WTC11 (cell line): Measurements from ENCODE around the gene RHBDL1. TPM values are rescaled to one million over a fixed set of nuclear protein-coding genes. Genes with fewer than 3 reads are reported as not detected.

ENCODE experiments used
- ATAC-seq: fragments of 200-7000 bp; cut with Tn5 transposase; 2 replicates; pipeline ENCODE4 v1.10.0; 2021; ENCODE audit warnings: mild to moderate bottlenecking, moderate library complexity
- CTCF ChIA-PET: fragments of 300-600 bp; sonication (Branson Sonifier 250); formaldehyde crosslinking; loops from one replicate; lab custom pipeline; 2021; ENCODE audit warnings: antibody characterized with exemption; lab: Charles Lee
- POLR2A ChIA-PET: fragments of 350-600 bp; sonication (Branson Sonifier 250); formaldehyde crosslinking; loops from one replicate; lab custom pipeline; 2021; ENCODE audit warnings: antibody characterized with exemption; lab: Charles Lee
- DNase-seq: peaks from one replicate; pipeline ENCODE4 v3.0.0; 2021; ENCODE audit warnings: low spot score
- H3K27ac Mint-ChIP-seq: 2 replicates; pipeline ENCODE4 v1.8.0; 2021; ENCODE audit warnings: mixed read lengths
- H3K27me3 Mint-ChIP-seq: 2 replicates; pipeline ENCODE4 v1.8.0; 2021; ENCODE audit warnings: low read depth, mild to moderate bottlenecking, moderate library complexity, mixed read lengths
- H3K36me3 Mint-ChIP-seq: 2 replicates; pipeline ENCODE4 v1.8.0; 2021; ENCODE audit warnings: mixed read lengths
- H3K4me1 Mint-ChIP-seq: 2 replicates; pipeline ENCODE4 v1.8.0; 2022; ENCODE audit warnings: mixed read lengths
- H3K4me3 Mint-ChIP-seq: 2 replicates; pipeline ENCODE4 v1.8.0; 2021; ENCODE audit warnings: mild to moderate bottlenecking, moderate library complexity, mixed read lengths
- H3K9me3 Mint-ChIP-seq: 2 replicates; pipeline ENCODE4 v1.8.0; 2021; ENCODE audit warnings: mixed read lengths
- CBFB ChIP-seq: sonication (generic); formaldehyde crosslinking; IDR thresholded peaks from 2 replicates; pipeline ENCODE4 v1.8.1; 2022; ENCODE audit warnings: mild to moderate bottlenecking, low read depth, missing genetic modification reagents
- CREB1 ChIP-seq: sonication (generic); formaldehyde crosslinking; IDR thresholded peaks from 2 replicates; pipeline ENCODE4 v1.8.0; 2023; ENCODE audit warnings: mild to moderate bottlenecking, missing genetic modification reagents
- ELF4 ChIP-seq: sonication (generic); formaldehyde crosslinking; IDR thresholded peaks from 2 replicates; pipeline ENCODE4 v1.8.1; 2022; ENCODE audit warnings: low read depth, mild to moderate bottlenecking, moderate library complexity, missing genetic modification reagents
- ESRRA ChIP-seq: sonication (generic); formaldehyde crosslinking; IDR thresholded peaks from 2 replicates; pipeline ENCODE4 v1.8.1; 2022; ENCODE audit warnings: mild to moderate bottlenecking, missing genetic modification reagents, borderline replicate concordance
- GABPB1 ChIP-seq: sonication (generic); formaldehyde crosslinking; IDR thresholded peaks from 2 replicates; pipeline ENCODE4 v1.8.1; 2023; ENCODE audit warnings: mild to moderate bottlenecking, missing genetic modification reagents
- HMGA2 ChIP-seq: fragments of 250-450 bp; sonication (Bioruptor Pico); IDR thresholded peaks from 2 replicates; pipeline ENCODE4 v1.4.0; 2021; ENCODE audit warnings: mild to moderate bottlenecking, moderate library complexity
- JUN ChIP-seq: sonication (generic); formaldehyde crosslinking; IDR thresholded peaks from 2 replicates; pipeline ENCODE4 v1.8.0; 2023; ENCODE audit warnings: mild to moderate bottlenecking, missing genetic modification reagents
- MXD4 ChIP-seq: fragments of 250-450 bp; sonication (Bioruptor Pico); IDR thresholded peaks from 2 replicates; pipeline ENCODE4 v1.8.0; 2021; ENCODE audit warnings: mild to moderate bottlenecking, moderate library complexity, borderline replicate concordance
- TCF7 ChIP-seq: sonication (generic); formaldehyde crosslinking; IDR thresholded peaks from 2 replicates; pipeline ENCODE4 v1.8.0; 2022; ENCODE audit warnings: mild to moderate bottlenecking, low read depth, missing genetic modification reagents, moderate library complexity
- USF2 ChIP-seq: sonication (generic); formaldehyde crosslinking; IDR thresholded peaks from 2 replicates; pipeline ENCODE4 v1.8.1; 2023; ENCODE audit warnings: mild to moderate bottlenecking, missing genetic modification reagents, moderate library complexity
- ZNF219 ChIP-seq: sonication (generic); formaldehyde crosslinking; IDR thresholded peaks from 2 replicates; pipeline ENCODE4 v1.8.0; 2023; ENCODE audit warnings: missing genetic modification reagents, mild to moderate bottlenecking, borderline replicate concordance
- ZNF232 ChIP-seq: sonication (generic); formaldehyde crosslinking; IDR thresholded peaks from 2 replicates; pipeline ENCODE4 v1.8.0; 2022; ENCODE audit warnings: mild to moderate bottlenecking, missing genetic modification reagents
- ZNF396 ChIP-seq: fragments of 250-450 bp; sonication (Bioruptor Pico); IDR thresholded peaks from 2 replicates; pipeline ENCODE4 v1.8.0; 2021; ENCODE audit warnings: mild to moderate bottlenecking, moderate library complexity, borderline replicate concordance
- ZNF512 ChIP-seq: sonication (generic); formaldehyde crosslinking; IDR thresholded peaks from 2 replicates; pipeline ENCODE4 v1.8.1; 2022; ENCODE audit warnings: missing genetic modification reagents, borderline replicate concordance
- total RNA-seq: library from RNA; stranded (reverse); gene quantifications from 3 replicates; pipeline ENCODE4 v1.2.3, GENCODE V29; 2021
- TF ChIP-seq, protein P1 (sequence below): sonication (generic); formaldehyde crosslinking; IDR thresholded peaks from 2 replicates; pipeline ENCODE4 v1.8.1; 2023; ENCODE audit warnings: mild to moderate bottlenecking, missing genetic modification reagents, moderate library complexity
- TF ChIP-seq, protein P2 (sequence below): sonication (generic); formaldehyde crosslinking; conservative IDR thresholded peaks from 2 replicates; pipeline ENCODE4 v1.8.1; 2023; ENCODE audit warnings: mild to moderate bottlenecking, low read depth, missing genetic modification reagents, moderate library complexity
- TF ChIP-seq, protein P3 (sequence below): sonication (generic); formaldehyde crosslinking; IDR thresholded peaks from 2 replicates; pipeline ENCODE4 v1.8.1; 2022; ENCODE audit warnings: mild to moderate bottlenecking, missing genetic modification reagents, moderate library complexity, borderline replicate concordance
- TF ChIP-seq, protein P4 (sequence below): sonication (generic); formaldehyde crosslinking; IDR thresholded peaks from 2 replicates; pipeline ENCODE4 v1.8.1; 2022; ENCODE audit warnings: low read depth, mild to moderate bottlenecking, moderate library complexity, missing genetic modification reagents, borderline replicate concordance
- TF ChIP-seq, protein P5 (sequence below): fragments of 250-450 bp; sonication (Bioruptor Pico); IDR thresholded peaks from 2 replicates; pipeline ENCODE4 v1.9.0; 2021; ENCODE audit warnings: mild to moderate bottlenecking, borderline replicate concordance

Gene RHBDL1
- total RNA-seq, 1 experiment from 2014 or later, result 8.2 TPM

- no peaks in the 10 kb centered on the region for H3K27me3 Mint-ChIP-seq
- peaks cover 4% of the 10 kb centered on the region for H3K4me1 Mint-ChIP-seq
- ChIA-PET CTCF (interaction anchor here (0.9 to 3.3 kb wide), 11 partner anchors 10 to 553 kb away, joined by 3 to 54 read pairs (median 8); partner anchors contain the start of genes METTL26, RHBDL1 and WDR90), POLR2A (interaction anchor here (1.4 kb wide), 1 partner anchor 21 kb away, joined by 5 read pairs; no protein-coding TSS in a partner anchor)
- no peak overlapping the region for H3K4me3 Mint-ChIP-seq
- DNase-seq, result no peak
- H3K36me3 Mint-ChIP-seq, result no peaks in the 10 kb centered on the region
- H3K27ac Mint-ChIP-seq, result no peak overlapping the region
- ATAC-seq, result no peak
- no peaks in the 10 kb centered on the region for H3K9me3 Mint-ChIP-seq
- TF ChIP-seq, protein P1, sequence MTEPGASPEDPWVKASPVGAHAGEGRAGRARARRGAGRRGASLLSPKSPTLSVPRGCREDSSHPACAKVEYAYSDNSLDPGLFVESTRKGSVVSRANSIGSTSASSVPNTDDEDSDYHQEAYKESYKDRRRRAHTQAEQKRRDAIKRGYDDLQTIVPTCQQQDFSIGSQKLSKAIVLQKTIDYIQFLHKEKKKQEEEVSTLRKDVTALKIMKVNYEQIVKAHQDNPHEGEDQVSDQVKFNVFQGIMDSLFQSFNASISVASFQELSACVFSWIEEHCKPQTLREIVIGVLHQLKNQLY (CRISPR knock-in tag), result no peak
- TF ChIP-seq ESRRA (no peak), CBFB (CRISPR knock-in tag) (no peak), ZNF232 (CRISPR knock-in tag) (no peak), MXD4 (CRISPR knock-in tag) (no peak), USF2 (no peak), HMGA2 (CRISPR knock-in tag) (no peak), JUN (no peak)
- TF ChIP-seq, protein P2, sequence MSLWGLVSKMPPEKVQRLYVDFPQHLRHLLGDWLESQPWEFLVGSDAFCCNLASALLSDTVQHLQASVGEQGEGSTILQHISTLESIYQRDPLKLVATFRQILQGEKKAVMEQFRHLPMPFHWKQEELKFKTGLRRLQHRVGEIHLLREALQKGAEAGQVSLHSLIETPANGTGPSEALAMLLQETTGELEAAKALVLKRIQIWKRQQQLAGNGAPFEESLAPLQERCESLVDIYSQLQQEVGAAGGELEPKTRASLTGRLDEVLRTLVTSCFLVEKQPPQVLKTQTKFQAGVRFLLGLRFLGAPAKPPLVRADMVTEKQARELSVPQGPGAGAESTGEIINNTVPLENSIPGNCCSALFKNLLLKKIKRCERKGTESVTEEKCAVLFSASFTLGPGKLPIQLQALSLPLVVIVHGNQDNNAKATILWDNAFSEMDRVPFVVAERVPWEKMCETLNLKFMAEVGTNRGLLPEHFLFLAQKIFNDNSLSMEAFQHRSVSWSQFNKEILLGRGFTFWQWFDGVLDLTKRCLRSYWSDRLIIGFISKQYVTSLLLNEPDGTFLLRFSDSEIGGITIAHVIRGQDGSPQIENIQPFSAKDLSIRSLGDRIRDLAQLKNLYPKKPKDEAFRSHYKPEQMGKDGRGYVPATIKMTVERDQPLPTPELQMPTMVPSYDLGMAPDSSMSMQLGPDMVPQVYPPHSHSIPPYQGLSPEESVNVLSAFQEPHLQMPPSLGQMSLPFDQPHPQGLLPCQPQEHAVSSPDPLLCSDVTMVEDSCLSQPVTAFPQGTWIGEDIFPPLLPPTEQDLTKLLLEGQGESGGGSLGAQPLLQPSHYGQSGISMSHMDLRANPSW, result no peak
- TF ChIP-seq, protein P3, sequence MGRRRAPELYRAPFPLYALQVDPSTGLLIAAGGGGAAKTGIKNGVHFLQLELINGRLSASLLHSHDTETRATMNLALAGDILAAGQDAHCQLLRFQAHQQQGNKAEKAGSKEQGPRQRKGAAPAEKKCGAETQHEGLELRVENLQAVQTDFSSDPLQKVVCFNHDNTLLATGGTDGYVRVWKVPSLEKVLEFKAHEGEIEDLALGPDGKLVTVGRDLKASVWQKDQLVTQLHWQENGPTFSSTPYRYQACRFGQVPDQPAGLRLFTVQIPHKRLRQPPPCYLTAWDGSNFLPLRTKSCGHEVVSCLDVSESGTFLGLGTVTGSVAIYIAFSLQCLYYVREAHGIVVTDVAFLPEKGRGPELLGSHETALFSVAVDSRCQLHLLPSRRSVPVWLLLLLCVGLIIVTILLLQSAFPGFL (CRISPR knock-in tag), result no peak
- TF ChIP-seq, protein P4, sequence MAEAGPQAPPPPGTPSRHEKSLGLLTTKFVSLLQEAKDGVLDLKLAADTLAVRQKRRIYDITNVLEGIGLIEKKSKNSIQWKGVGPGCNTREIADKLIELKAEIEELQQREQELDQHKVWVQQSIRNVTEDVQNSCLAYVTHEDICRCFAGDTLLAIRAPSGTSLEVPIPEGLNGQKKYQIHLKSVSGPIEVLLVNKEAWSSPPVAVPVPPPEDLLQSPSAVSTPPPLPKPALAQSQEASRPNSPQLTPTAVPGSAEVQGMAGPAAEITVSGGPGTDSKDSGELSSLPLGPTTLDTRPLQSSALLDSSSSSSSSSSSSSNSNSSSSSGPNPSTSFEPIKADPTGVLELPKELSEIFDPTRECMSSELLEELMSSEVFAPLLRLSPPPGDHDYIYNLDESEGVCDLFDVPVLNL (CRISPR knock-in tag), result no peak
Observed at GRCh38 chr16:659618-660017, 15.9 kb upstream of the RHBDL1 start.

DNA sequence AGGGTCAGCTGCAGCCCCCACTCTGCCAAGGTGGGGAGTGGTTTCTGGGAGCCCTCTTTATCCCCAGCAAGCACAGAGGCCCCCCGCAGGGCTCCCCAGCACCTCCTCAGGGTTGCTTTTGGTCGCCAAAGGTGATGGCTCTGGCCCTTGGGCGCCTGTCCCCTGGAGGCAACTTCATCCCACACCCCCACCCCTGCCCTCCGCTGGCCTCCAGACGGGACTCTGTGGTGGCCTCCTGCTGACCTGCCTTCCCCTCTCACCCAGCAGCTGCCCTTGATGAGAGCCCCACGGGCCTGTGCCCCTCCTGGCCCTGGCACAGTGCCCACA, 15.4 kb upstream of the RHBDL1 start:
- Mint-ChIP-seq H3K4me3 (no peak overlapping the region), H3K27me3 (no peaks in the 10 kb centered on the region), H3K27ac (no peak overlapping the region), H3K36me3 (no peaks in the 10 kb centered on the region), H3K9me3 (no peaks in the 10 kb centered on the region), H3K4me1 (peaks cover 4% of the 10 kb centered on the region)
- ChIA-PET POLR2A (interaction anchor here (1.0 to 1.4 kb wide), 2 partner anchors 11 to 22 kb away, joined by 3 to 5 read pairs; partner anchors contain the start of gene WDR90), CTCF (interaction anchor here (0.5 to 3.3 kb wide), 26 partner anchors 11 to 1363 kb away, joined by 3 to 54 read pairs (median 4); partner anchors contain the start of genes AXIN1, CAPN15, CCDC78 and METTL26)
- ATAC-seq (no peak), DNase-seq (no peak)
- TF ChIP-seq GABPB1 (no peak), TCF7 (no peak), ZNF396 (CRISPR knock-in tag) (no peak), ZNF512 (CRISPR knock-in tag) (no peak), ZNF219 (no peak), CREB1 (no peak), ELF4 (CRISPR knock-in tag) (no peak), CBFB (CRISPR knock-in tag) (no peak)
- TF ChIP-seq, protein P5, sequence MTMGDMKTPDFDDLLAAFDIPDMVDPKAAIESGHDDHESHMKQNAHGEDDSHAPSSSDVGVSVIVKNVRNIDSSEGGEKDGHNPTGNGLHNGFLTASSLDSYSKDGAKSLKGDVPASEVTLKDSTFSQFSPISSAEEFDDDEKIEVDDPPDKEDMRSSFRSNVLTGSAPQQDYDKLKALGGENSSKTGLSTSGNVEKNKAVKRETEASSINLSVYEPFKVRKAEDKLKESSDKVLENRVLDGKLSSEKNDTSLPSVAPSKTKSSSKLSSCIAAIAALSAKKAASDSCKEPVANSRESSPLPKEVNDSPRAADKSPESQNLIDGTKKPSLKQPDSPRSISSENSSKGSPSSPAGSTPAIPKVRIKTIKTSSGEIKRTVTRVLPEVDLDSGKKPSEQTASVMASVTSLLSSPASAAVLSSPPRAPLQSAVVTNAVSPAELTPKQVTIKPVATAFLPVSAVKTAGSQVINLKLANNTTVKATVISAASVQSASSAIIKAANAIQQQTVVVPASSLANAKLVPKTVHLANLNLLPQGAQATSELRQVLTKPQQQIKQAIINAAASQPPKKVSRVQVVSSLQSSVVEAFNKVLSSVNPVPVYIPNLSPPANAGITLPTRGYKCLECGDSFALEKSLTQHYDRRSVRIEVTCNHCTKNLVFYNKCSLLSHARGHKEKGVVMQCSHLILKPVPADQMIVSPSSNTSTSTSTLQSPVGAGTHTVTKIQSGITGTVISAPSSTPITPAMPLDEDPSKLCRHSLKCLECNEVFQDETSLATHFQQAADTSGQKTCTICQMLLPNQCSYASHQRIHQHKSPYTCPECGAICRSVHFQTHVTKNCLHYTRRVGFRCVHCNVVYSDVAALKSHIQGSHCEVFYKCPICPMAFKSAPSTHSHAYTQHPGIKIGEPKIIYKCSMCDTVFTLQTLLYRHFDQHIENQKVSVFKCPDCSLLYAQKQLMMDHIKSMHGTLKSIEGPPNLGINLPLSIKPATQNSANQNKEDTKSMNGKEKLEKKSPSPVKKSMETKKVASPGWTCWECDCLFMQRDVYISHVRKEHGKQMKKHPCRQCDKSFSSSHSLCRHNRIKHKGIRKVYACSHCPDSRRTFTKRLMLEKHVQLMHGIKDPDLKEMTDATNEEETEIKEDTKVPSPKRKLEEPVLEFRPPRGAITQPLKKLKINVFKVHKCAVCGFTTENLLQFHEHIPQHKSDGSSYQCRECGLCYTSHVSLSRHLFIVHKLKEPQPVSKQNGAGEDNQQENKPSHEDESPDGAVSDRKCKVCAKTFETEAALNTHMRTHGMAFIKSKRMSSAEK, result no peak
